Fibroblast of the aortic adventitia (primary cell): Measurements from ENCODE around the gene AOX1. TPM values are rescaled to one million over a fixed set of nuclear protein-coding genes. Genes with fewer than 3 reads are reported as not detected.

ENCODE experiments used
- DNase-seq: peaks from one replicate; pipeline ENCODE4 v3.0.0-alpha.2; 2010; ENCODE audit warnings: low read depth
- H3K4me3 ChIP-seq: 2 replicates; pipeline ENCODE4 v1.5.1; 2011; ENCODE audit warnings: low read depth, mild to moderate bottlenecking, control low read depth, low read length, moderate library complexity
- CTCF ChIP-seq: IDR thresholded peaks from 2 replicates; pipeline ENCODE4 v1.5.1; 2011; ENCODE audit warnings: mild to moderate bottlenecking, low read length, control low read depth, inconsistent platforms; ENCODE audit not compliant: insufficient read depth
- total RNA-seq: library from RNA; depleted of rRNA; stranded (reverse); fragments of >200 nt; gene quantifications from 2 replicates; pipeline ENCODE4 v1.2.3, GENCODE V29; 2012; ENCODE audit warnings: low replicate concordance

Gene AOX1
- total RNA-seq, 1 donor: 23.6 TPM

DNA sequence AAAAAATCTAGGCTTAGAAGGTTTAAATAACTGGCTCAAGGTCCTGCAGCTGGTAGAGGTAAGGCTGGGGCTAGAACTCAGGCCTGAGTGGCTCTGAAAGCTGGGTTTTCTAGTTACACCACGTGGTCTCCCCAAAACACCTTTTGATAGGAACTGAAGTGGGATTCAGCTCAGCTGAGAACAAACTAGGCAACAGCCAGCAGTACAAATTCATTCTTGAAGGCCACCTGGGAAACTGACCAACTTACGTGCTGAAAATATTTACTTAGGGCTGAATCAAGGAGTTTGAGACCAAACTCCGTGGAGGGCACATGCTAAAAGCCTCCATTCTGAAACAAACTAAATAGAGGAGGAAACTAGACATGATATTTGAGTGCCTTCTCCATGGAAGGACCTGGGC lies 67.2 kb downstream of the AOX1 start:
- no peak for TF ChIP-seq CTCF
- no peak for DNase-seq
- H3K4me3 ChIP-seq: no peak overlapping the region

DNA sequence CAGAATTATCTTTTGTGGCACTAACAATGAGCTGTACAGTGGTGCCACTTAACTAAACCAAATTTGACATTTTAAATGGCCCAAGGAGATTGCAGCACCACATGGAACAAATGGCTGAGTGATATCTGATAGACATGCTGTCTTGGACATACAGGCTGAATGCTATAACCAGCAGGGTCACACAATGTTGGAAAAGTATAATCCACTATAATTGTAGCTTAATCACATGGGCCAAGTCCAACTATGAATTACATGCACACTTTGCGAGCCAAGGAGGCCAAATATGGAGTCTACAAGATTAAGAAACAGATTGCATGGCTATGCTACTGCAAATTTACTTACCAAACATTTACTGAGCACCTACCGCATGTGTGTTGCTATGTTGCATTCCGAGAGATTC lies 69.0 kb downstream of the AOX1 start:
- no peak for TF ChIP-seq CTCF
- no peak overlapping the region for H3K4me3 ChIP-seq
- DNase-seq: no peak

GRCh38 chr2:200655918-200656580 lies 70.2 kb downstream of the AOX1 start:
- TF ChIP-seq CTCF: no peak
- peak; percentile 79 for DNase-seq
- no peak overlapping the region for H3K4me3 ChIP-seq

GRCh38 chr2:200658278-200658864 lies 72.6 kb downstream of the AOX1 start:
- TF ChIP-seq CTCF: no peak
- peak; percentile 22 for DNase-seq
- H3K4me3 ChIP-seq: no peak overlapping the region

DNA sequence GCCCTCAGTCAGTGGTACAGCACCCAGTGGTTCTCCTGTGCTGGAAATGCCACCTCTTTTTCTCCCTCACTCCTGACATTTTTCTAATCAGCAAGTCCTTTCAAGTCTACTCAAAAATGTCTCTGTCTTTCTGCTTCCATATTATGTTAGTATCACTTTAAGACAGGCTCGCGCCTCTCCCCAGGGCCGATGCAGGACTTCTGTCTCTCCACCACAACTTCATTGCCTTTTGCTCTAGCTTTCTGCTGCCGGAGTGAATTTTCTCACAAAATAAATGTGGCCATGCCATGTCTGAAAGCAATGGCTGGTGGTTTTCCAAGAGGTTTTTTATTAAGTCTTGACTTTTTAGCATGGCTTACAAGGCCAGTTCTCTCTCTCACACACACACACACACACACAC lies 73.6 kb downstream of the AOX1 start:
- DNase-seq: no peak
- TF ChIP-seq CTCF: no peak

GRCh38 chr2:200661477-200661876 lies 75.7 kb downstream of the AOX1 start:
- no peak overlapping the region for H3K4me3 ChIP-seq
- TF ChIP-seq CTCF: no peak
- DNase-seq: no peak

More for the DNA sequence above, 73.6 kb downstream of the AOX1 start:
- no peak overlapping the region for H3K4me3 ChIP-seq
